ENCODE results near the gene TCIRG1.

TCIRG1 gene

GRCh38 chr11:68093565-68093964, 54.7 kb downstream of the TCIRG1 start:
- H3K27ac ChIP-seq (ENCODE audit: low read length) = no peak overlapping the region
- no peaks in the 10 kb centered on the region for H3K4me1 ChIP-seq (ENCODE audit: control insufficient read depth, insufficient read depth, low read length)
- H3K9me3 ChIP-seq (ENCODE audit: control insufficient read depth, insufficient read depth, low read length) = no peaks in the 10 kb centered on the region
- WGBS (ENCODE audit: insufficient coverage, insufficient read length) = 100% methylated on average over 1 of the region's 4 CpGs
- no peaks in the 10 kb centered on the region; the same call in 1 of the 2 replicates for H3K36me3 ChIP-seq (ENCODE audit: control insufficient read depth, insufficient read depth, low read length)
- DNase-seq (ENCODE audit: low read depth, low spot score) = no peak
- no peaks in the 10 kb centered on the region for H3K27me3 ChIP-seq (ENCODE audit: control insufficient read depth, insufficient read depth, low read length)
- H3K4me3 ChIP-seq (ENCODE audit: low read length) = no peak overlapping the region

GRCh38 chr11:68096962-68097361, 58.1 kb downstream of the TCIRG1 start:
- Histone ChIP-seq H3K27ac (ENCODE audit: low read length) (no peak overlapping the region), H3K4me1 (ENCODE audit: control insufficient read depth, insufficient read depth, low read length) (no peaks in the 10 kb centered on the region), H3K4me3 (ENCODE audit: low read length) (no peak overlapping the region), H3K27me3 (ENCODE audit: control insufficient read depth, insufficient read depth, low read length) (no peaks in the 10 kb centered on the region), H3K36me3 (ENCODE audit: control insufficient read depth, insufficient read depth, low read length) (no peaks in the 10 kb centered on the region; the same call in 1 of the 2 replicates), H3K9me3 (ENCODE audit: control insufficient read depth, insufficient read depth, low read length) (no peaks in the 10 kb centered on the region)
- no peak for DNase-seq (ENCODE audit: low read depth, low spot score)
- WGBS (ENCODE audit: insufficient coverage, insufficient read length) = no CpG with 5 or more reads among the region's 8 CpGs

- H3K36me3 ChIP-seq (ENCODE audit: control insufficient read depth, insufficient read depth, low read length) = no peaks in the 10 kb centered on the region; the same call in 1 of the 2 replicates
- no peak for DNase-seq (ENCODE audit: low read depth, low spot score)
- no peaks in the 10 kb centered on the region for H3K4me1 ChIP-seq (ENCODE audit: control insufficient read depth, insufficient read depth, low read length)
- H3K27me3 ChIP-seq (ENCODE audit: control insufficient read depth, insufficient read depth, low read length) = no peaks in the 10 kb centered on the region
- no peaks in the 10 kb centered on the region for H3K9me3 ChIP-seq (ENCODE audit: control insufficient read depth, insufficient read depth, low read length)
- no peak overlapping the region for H3K27ac ChIP-seq (ENCODE audit: low read length)
- H3K4me3 ChIP-seq (ENCODE audit: low read length) = no peak overlapping the region
These were observed 60.2 kb downstream of the TCIRG1 start for GRCh38 chr11:68099057-68099456.

- Histone ChIP-seq H3K9me3 (ENCODE audit: control insufficient read depth, insufficient read depth, low read length) (no peaks in the 10 kb centered on the region), H3K4me3 (ENCODE audit: low read length) (no peak overlapping the region), H3K27me3 (ENCODE audit: control insufficient read depth, insufficient read depth, low read length) (no peaks in the 10 kb centered on the region), H3K36me3 (ENCODE audit: control insufficient read depth, insufficient read depth, low read length) (no peaks in the 10 kb centered on the region), H3K4me1 (ENCODE audit: control insufficient read depth, insufficient read depth, low read length) (no peaks in the 10 kb centered on the region), H3K27ac (ENCODE audit: low read length) (no peak overlapping the region)
- no peak for DNase-seq (ENCODE audit: low read depth, low spot score)
- no CpG with 5 or more reads among the region's 12 CpGs for WGBS (ENCODE audit: insufficient coverage, insufficient read length)
These were observed 60.9 kb downstream of the TCIRG1 start for GRCh38 chr11:68099474-68100405.
